Mesenteric fat pad (tissue), 1 donor: ENCODE data around the gene SRPK2. TPM values are rescaled to one million over a fixed set of nuclear protein-coding genes. Genes with fewer than 3 reads are reported as not detected.

ENCODE experiments used
- DNase-seq: peaks from one replicate; pipeline ENCODE4 v3.0.0-alpha.2; 2020; ENCODE audit warnings: low spot score
- total RNA-seq: library from RNA; stranded (reverse); fragmentation: NEBNext Ultra II Directional; extraction: Animal tissue kit (Norgen Biotek cat#: 25700); gene quantifications from one replicate; pipeline ENCODE4 v1.2.1, GENCODE V29; 2021
- donor health status: DM: yes; HTN: yes; CAD: no.

The SRPK2 gene
- total RNA-seq, 1 donor from 2014 or later, result 42.5 TPM

GRCh38 chr7:105137898-105138297, 250.8 kb downstream of the SRPK2 start:
- DNase-seq, result no peak

DNA sequence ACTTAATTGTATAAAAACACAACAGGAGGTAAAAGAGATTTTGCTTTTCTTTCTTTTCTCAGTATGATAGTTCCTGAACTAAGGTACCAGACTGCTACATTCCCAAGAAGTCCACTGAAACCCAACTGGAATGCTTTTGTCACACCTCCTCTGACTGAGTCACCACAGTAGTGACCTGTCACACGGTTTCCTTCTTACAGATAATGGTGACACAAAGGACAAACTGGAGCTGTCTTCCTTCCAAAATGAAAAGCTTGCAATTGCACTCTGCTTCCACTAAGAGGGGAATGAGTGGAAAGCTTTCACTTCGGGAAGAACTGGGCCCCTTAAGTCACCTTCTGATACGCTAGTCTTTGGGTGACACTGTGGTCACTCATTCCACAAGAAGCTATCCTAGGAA, 252.5 kb downstream of the SRPK2 start:
- DNase-seq, result no peak

DNA sequence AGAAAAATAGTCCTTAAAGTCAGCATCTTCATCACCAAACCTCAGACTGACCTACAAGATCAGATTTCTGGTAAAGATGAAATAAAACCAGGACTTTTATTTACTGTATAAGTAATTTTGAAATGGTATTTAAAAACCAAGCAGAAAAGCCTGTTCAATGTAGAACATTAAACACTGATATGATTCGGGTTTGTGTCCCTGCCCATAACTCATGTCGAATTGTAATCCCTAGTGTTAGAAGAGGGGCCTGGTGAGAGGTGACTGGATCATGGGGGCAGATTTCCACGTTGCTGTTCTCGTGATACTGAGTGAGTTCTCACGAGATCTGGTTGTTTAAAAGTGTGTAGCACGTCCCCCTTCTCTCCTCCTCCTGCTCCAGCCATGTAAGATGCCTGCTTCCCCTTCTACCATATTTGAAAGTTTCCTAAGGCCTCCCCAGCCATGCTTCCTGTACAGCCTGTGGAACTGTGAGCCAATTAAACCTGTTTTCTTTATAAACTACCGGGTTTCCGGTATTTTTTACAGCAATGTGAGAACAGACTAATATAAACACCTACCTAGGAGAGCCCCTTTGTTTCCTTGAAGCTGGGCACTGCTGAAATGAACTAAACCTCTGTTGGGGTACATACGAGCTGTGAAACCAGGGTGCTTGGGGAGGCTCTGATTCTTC, 254.6 kb downstream of the SRPK2 start:
- no peak for DNase-seq

- no peak for DNase-seq
Observed at GRCh38 chr7:105133358-105133757, 255.4 kb downstream of the SRPK2 start.

DNA sequence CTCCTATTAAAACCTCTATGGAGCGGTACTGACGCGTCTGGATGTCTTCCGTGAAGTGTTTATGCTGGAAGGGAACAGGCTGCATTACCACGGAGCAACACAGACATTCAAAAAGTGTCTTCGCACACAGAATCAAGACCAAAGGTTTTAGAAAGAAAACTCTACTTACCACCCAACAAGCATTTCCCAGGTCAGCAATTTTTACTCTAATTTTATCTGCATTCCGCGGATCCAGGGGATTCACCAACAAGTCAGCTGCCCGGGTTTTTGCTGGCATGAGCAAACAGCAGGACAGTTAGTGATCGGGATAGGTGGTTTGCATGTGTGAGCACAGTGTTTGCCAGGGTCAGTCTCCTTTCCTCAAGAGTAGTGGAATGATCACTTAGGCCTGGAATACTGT, 255.9 kb downstream of the SRPK2 start:
- DNase-seq, result no peak

GRCh38 chr7:105132335-105132734, 256.4 kb downstream of the SRPK2 start:
- DNase-seq, result no peak

DNA sequence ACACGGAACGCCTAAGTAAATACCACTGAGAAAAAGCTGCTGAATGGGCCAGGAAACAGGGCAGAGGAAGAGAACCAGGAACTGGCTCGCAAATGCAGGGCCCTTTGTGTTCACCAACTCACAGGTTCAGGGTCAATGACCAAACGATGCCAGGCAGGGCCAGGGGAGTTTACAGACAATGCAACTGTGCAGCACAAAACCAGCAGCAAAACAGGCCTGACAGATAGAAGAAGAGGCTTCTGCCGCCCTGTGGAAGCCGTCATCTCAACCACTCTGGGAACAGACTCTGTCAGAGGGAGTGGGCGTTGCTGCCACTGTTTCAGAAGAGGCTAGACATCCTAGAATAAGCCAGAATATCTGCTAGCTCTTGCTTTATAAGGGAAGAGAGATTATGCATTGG, 256.8 kb downstream of the SRPK2 start:
- DNase-seq, result no peak

GRCh38 chr7:105131033-105131656, 257.6 kb downstream of the SRPK2 start:
- DNase-seq, result no peak

DNA sequence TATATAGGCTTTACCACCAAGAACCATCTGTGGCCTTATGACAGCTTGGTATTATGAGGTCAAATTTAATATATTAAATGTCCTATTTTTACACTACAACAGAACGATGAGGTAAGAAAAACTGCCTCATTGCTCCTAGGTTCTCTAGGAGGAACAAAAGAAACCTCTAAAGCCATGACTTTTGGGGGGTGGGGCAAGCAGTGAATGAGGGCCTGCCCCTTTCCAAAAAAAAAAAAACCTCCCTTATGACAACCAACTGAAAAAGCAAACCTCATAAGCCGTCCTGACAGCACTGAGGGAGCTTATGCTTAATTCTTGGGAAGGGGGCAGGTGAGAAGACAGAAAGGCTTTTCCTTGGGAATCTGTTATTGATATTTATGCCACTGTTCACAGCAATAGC, 258.1 kb downstream of the SRPK2 start:
- DNase-seq, result no peak

GRCh38 chr7:105130048-105130447, 258.7 kb downstream of the SRPK2 start:
- DNase-seq, result no peak

- DNase-seq, result no peak
Observed at GRCh38 chr7:105127179-105127578, 261.5 kb downstream of the SRPK2 start.

DNA sequence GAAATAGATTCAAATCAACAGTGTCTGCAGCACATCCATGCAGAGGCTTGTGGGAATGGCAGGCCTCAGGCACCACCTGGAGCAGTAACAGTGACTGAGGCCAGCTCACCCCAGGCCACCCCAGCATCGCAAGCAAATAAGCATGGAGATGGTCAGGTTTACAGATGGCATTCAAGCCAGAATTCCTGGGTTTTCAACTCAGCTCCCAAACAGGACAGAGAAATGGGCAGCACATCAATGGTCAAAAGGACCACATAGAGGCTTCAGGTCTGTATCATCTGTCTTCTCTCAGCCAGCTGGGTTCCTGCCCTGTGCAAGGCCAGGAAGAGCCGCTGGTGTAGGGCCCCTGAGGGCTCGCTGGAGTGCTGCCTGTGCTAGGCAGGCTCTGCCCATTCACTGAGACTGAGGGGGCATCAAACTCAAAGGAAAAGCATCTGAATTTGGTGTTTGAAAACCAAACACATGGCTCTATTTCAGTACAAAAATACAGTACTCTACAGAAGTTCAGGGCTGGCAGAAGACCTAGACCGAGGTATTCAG, 262.2 kb downstream of the SRPK2 start:
- DNase-seq, result no peak

GRCh38 chr7:105125745-105126144, 263.0 kb downstream of the SRPK2 start:
- no peak for DNase-seq

- DNase-seq, result no peak
Observed at GRCh38 chr7:105122619-105123018, 266.1 kb downstream of the SRPK2 start.

DNA sequence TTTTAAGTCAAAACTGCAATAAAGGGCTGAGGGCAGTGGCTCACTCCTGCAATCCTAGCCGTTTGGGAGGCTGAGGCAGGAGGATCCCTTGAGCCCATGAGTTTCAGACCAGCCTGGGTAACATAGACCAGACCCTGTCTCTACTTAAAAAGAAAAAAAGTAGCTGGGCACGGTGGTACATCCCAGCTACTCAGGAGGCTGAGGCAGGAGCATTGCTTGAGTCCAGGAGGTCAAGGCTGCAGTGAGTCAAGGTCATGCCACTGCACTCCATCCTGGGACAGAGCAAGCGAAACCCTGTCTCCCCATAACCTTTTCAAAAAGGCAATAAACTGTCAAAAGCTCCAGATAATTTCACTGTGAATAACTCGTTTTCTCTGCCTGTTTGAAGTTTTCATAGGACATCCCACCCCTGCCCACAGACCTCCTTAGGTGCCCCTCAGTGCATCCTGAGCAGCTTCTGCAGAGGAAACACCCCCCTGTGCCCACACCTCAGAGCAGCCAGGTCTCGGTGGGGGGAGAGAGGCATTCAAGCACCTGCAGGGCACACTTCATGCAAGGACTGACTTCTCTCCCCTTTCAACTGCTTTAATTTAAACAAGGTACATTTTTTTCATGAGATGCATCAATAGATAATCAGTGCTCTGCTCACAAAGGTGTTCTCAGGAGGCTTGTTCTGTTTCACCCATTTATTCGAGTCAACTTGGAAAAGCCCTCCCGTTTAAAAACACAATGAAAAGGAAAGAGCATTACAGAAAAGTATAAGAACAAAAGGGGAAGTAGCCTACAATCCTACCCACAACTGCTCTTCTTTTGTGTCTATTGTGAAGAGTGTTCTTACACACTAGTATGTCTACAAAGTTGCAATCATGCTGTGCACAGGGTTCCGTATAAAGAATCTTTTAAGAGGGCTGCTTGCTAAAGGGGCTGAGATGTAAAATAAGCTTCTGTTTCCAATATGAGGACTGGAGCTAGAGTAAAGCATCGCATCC, 269.8 kb downstream of the SRPK2 start:
- no peak for DNase-seq

DNA sequence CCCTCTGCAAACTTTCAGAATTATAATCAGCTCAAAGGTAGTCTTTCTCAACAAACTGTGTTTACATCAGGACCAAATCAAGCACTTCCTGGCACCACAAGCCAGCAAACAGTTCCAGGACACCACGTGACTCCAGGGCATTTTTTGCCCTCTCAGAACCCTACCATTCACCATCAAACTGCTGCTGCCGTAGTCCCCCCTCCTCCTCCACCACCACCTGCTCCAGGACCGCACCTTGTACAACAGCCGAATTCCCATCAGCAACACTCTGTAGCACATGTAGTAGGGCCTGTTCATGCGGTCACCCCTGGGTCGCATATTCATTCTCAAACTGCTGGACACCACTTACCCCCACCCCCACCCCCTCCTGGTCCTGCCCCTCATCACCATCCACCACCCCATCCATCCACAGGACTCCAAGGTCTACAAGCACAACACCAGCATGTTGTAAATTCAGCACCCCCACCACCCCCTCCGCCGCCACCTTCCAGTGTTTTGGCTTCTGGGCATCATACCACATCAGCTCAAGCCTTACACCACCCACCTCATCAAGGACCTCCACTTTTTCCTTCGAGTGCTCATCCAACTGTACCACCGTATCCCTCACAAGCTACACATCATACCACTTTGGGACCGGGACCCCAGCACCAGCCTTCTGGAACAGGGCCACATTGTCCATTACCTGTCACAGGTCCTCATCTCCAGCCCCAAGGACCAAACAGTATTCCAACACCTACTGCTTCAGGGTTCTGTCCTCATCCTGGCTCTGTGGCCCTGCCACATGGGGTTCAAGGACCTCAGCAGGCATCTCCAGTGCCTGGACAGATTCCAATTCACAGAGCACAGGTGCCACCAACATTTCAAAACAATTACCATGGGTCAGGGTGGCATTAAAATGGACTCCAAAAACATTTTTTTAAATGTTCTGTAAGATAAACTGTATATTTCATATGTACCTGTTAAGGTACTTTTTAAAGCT, 276.0 kb downstream of the SRPK2 start:
- no peak for DNase-seq

DNA sequence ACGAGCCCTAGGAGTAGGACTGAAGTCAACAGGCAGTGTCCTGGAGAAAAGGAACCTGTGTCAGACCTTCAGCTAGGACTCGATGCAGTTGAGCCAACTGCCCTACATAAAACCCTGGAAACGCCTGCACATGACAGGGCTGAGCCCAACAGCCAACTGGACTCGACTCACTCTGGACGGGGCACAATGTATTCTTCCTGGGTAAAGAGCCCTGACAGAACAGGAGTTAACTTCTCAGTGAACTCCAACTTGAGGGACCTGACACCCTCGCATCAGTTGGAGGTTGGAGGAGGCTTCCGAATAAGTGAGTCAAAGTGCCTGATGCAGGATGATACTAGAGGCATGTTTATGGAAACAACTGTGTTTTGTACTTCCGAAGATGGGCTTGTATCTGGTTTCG, 281.3 kb downstream of the SRPK2 start:
- DNase-seq, result no peak

- no peak for DNase-seq
Observed at GRCh38 chr7:105106473-105106872, 282.2 kb downstream of the SRPK2 start.

GRCh38 chr7:105105579-105105978, 283.1 kb downstream of the SRPK2 start:
- no peak for DNase-seq

DNA sequence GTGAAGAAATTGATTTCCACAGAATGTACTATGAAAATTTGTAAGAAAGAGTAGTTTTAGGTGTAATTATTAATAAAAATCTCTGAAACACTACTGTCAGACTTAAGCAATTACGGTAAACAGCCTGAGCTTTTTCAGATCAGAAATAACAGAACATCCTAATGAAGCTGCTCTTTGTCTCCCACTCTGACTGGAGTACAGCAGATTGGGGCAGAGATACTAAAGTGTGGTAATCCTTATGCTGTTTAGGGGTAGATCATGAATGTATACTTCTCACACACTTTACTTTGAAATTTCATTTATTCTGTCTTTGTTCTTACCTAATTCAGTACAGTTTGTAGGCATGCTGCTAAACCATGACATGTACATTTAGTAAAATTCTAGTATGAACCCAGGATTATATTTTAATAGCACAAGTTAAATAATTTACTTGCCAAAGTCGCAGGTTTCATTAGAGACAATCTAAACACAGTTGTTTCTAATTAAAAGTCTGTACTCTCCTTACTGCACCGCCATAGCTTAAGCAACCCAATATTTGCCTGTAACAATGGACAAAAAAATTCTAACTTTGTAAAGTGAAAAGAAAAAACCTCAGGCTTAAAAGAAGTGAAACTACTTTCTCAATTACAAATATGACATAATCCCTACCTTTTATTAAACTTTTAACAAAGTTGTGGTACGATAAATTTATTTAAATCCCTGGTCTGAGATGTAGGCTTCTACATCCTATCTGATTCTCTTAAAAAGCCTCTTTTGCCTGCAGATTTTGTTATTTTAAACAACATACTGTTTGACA, 286.0 kb downstream of the SRPK2 start:
- no peak for DNase-seq
